Kidney (tissue), 14 donors: ENCODE measurements around the gene GALNT7. TPM values are rescaled to one million over a fixed set of nuclear protein-coding genes. Genes with fewer than 3 reads are reported as not detected.

Source experiments
- DNase-seq, 5 donors: peaks; one replicate each; pipeline ENCODE4 v3.0.0-alpha.2; 2013 to 2020
- FAIRE-seq: peaks from 2 replicates; lab custom pipeline; 2012; peaks lifted over from hg19 to GRCh38; lab: Jason Lieb, UNC
- H3K27ac ChIP-seq, 2 donors: one replicate each; pipeline ENCODE4 v1.7.0; 2013; ENCODE audit warnings: low read depth in 2 of 2, low read length in 2 of 2, inconsistent platforms in 1 of 2
- H3K27me3 ChIP-seq: one replicate; pipeline ENCODE4 v1.7.1; 2013; ENCODE audit warnings: low read length, inconsistent platforms; ENCODE audit not compliant: control insufficient read depth, insufficient read depth
- H3K36me3 ChIP-seq, 3 donors: one replicate each; pipeline versions ENCODE4 v1.7.0 to v1.7.1; 2013; ENCODE audit warnings: low read length in 3 of 3, control low read depth in 1 of 3, inconsistent platforms in 1 of 3; ENCODE audit not compliant: insufficient read depth in 3 of 3, control insufficient read depth in 2 of 3
- H3K4me1 ChIP-seq, 3 donors: one replicate each; pipeline versions ENCODE4 v1.7.0 to v1.7.1; 2013; ENCODE audit warnings: low read length in 3 of 3, inconsistent platforms in 1 of 3, low read depth in 1 of 3; ENCODE audit not compliant: control insufficient read depth in 2 of 3, insufficient read depth in 2 of 3
- H3K4me3 ChIP-seq, 3 donors: one replicate each; pipeline versions ENCODE4 v1.7.0 to v1.8.1; 2013; ENCODE audit warnings: low read length in 3 of 3, control low read depth in 1 of 3, inconsistent platforms in 1 of 3
- H3K9ac ChIP-seq, 3 donors: one replicate each; pipeline versions ENCODE4 v1.7.0 to v1.7.1; 2013; ENCODE audit warnings: low read length in 3 of 3, control low read depth in 1 of 3, inconsistent platforms in 1 of 3
- H3K9me3 ChIP-seq, 3 donors: one replicate each; pipeline versions ENCODE4 v1.7.0 to v1.7.1; 2013; ENCODE audit warnings: low read length in 3 of 3, control low read depth in 1 of 3, inconsistent platforms in 1 of 3; ENCODE audit not compliant: control insufficient read depth in 2 of 3, insufficient read depth in 1 of 3
- intact Hi-C: fragments of 100-400 bp; cut with DNase I; formaldehyde crosslinking; loops from one replicate; pipeline ENCODE4 v1.11.1; 2022
- polyA plus RNA-seq: library from polyadenylated mRNA; stranded (reverse); fragments of 350-450 nt; fragmentation: Illumina TruSeq; extraction: RNeasy Lipid Tissue Mini Kit (QIAGEN cat#74804); gene quantifications from one replicate; pipeline ENCODE4 v1.2.3, GENCODE V29; 2014; ENCODE audit warnings: low read depth, low replicate concordance; ENCODE audit not compliant: insufficient read depth
- total RNA-seq: library from RNA; stranded (reverse); fragmentation: NEBNext Ultra II Directional; extraction: Animal tissue kit (Norgen Biotek cat#: 25700); gene quantifications from one replicate; pipeline ENCODE4 v1.2.1, GENCODE V29; 2021
- TF ChIP-seq, protein P1 (sequence below): IDR thresholded peaks from 3 replicates; pipeline ENCODE4 v1.5.1; 2012; ENCODE audit warnings: mild to moderate bottlenecking, moderate library complexity, borderline replicate concordance; ENCODE audit not compliant: insufficient read depth; ENCODE audit errors: extremely low read depth
- donor health status: control.
- donor health status: control.
- donor health status: control.
- donor health status: control.
- donor health status: control.
- donor health status: DM: yes; HTN: yes; CAD: no.
- donor health status: Normal renal cell carcinoma (clear cell type).

Gene GALNT7
- total and polyA plus RNA-seq, 2 donors from 2014 or later: 3.8 to 25.6 TPM

DNA sequence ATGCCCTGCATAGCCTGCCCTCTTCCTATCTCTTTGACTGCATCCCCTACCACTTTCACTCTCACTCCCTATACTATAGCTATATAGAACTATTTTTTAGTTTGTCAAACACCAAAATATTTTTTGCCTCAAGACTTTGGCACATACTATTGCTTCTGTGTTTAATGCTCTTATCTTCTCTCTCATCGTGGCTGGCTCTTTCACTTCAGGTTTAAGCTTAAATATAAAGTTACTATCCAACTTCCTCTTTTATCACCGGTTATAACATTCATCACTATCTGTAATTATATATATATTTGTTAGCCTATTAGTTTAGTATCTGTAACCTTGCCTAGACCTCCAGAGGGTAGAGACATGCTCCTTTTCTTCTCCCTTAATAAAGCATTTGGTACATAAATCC, 177.0 kb downstream of the GALNT7 start:
- DNase-seq (no peak), FAIRE-seq (no peak)
- no peak overlapping the region for H3K9ac ChIP-seq
- no peaks in the 10 kb centered on the region for H3K27me3 ChIP-seq
- no peaks in the 10 kb centered on the region for H3K4me1 ChIP-seq
- TF ChIP-seq, protein P1, sequence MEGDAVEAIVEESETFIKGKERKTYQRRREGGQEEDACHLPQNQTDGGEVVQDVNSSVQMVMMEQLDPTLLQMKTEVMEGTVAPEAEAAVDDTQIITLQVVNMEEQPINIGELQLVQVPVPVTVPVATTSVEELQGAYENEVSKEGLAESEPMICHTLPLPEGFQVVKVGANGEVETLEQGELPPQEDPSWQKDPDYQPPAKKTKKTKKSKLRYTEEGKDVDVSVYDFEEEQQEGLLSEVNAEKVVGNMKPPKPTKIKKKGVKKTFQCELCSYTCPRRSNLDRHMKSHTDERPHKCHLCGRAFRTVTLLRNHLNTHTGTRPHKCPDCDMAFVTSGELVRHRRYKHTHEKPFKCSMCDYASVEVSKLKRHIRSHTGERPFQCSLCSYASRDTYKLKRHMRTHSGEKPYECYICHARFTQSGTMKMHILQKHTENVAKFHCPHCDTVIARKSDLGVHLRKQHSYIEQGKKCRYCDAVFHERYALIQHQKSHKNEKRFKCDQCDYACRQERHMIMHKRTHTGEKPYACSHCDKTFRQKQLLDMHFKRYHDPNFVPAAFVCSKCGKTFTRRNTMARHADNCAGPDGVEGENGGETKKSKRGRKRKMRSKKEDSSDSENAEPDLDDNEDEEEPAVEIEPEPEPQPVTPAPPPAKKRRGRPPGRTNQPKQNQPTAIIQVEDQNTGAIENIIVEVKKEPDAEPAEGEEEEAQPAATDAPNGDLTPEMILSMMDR: no peak
- intact Hi-C loops: no loop called here
- H3K4me3 ChIP-seq: no peak overlapping the region
- H3K27ac ChIP-seq: no peak overlapping the region
- H3K36me3 ChIP-seq: no peaks in the 10 kb centered on the region
- H3K9me3 ChIP-seq: no peaks in the 10 kb centered on the region

DNA sequence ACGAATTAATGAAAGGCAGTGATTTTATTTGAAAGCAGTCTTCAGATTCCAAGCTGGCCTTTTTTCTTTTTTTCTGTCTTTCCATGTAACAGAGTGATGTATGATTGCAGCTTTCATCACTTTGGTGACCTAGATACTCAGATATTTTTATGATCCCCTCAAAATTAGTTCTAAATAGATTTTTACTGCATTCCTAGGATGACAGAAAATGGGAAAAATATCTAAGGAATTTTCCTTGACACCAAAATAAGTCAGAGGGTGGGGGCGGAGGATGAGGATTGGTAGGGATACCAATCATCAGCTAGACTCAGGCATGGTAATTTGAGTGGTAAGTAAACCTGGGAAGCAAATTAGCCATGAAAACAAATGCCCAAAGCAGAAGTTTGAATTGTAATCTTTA, 177.5 kb downstream of the GALNT7 start:
- H3K27ac ChIP-seq: no peak overlapping the region
- H3K36me3 ChIP-seq: no peaks in the 10 kb centered on the region
- TF ChIP-seq, protein P1: no peak
- DNase-seq: no peak
- no peaks in the 10 kb centered on the region for H3K27me3 ChIP-seq
- H3K4me1 ChIP-seq: no peaks in the 10 kb centered on the region
- FAIRE-seq: no peak
- intact Hi-C loops: no loop called here
- no peak overlapping the region for H3K9ac ChIP-seq
- H3K9me3 ChIP-seq: no peaks in the 10 kb centered on the region
- no peak overlapping the region for H3K4me3 ChIP-seq

DNA sequence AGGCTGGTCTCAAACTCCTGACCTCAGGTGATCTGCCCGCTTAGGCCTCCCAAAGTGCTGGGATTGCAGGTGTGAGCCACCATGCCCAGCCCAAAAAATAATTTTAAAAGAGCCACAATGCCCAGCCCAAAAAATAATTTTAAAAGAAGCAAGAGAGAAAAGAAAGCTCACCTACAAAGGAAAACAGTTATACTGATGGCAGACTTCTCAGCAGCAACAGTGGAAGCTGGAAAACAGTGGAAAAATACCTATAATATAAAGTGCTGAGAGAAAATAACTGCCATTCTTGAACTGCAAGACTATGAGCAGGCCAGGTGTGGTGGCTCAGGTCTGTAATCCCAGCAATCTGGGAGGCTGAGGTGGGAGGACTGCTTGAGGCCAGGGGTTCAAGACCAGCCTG, 178.9 kb downstream of the GALNT7 start:
- no peaks in the 10 kb centered on the region for H3K36me3 ChIP-seq
- TF ChIP-seq, protein P1: no peak
- H3K27ac ChIP-seq: no peak overlapping the region
- no peak overlapping the region for H3K4me3 ChIP-seq
- H3K9ac ChIP-seq: no peak overlapping the region
- H3K27me3 ChIP-seq: no peaks in the 10 kb centered on the region
- no peak for DNase-seq
- H3K9me3 ChIP-seq: no peaks in the 10 kb centered on the region
- H3K4me1 ChIP-seq: no peaks in the 10 kb centered on the region
- FAIRE-seq: no peak
- intact Hi-C loops: no loop called here

DNA sequence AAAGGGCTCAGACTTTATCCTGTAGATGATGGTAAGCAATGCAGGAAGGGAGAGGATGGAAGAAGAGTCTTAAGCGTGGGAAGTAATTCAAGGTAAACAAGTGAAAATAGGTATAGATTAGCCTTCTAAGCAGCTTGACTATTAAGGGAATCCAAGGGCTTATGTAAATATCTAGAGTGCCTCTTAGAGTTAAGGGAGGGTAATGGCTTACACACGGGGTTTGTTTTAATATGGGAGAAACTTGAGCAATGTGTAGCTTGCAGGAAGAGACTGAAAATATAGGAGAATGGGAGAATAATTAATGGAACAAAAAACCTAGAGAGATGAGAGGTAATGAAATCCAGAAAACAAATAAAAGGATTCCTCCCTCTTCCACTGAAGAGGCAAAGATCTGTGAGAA, 189.3 kb downstream of the GALNT7 start:
- Histone ChIP-seq H3K4me1 (no peaks in the 10 kb centered on the region), H3K36me3 (no peaks in the 10 kb centered on the region), H3K27me3 (no peaks in the 10 kb centered on the region), H3K9ac (no peak overlapping the region), H3K9me3 (no peaks in the 10 kb centered on the region), H3K4me3 (no peak overlapping the region), H3K27ac (no peak overlapping the region)
- DNase-seq (no peak), FAIRE-seq (no peak)
- intact Hi-C loops: no loop called here
- TF ChIP-seq, protein P1: no peak
